Measurements from ENCODE around the gene NAPB. TPM values are rescaled to one million over a fixed set of nuclear protein-coding genes. Genes with fewer than 3 reads are reported as not detected.
A peak's percentile ranks its signal among the peaks of the same experiment; 100 is the strongest.
"Not testable (repeated sequence)": the region's sequence is repeated elsewhere in the genome, so short reads cannot be mapped to it uniquely, and the experiment has no call there.

The NAPB gene
- 13.1 and 15.8 TPM in 2 replicates for total RNA-seq (2014; rRNA removed; shearing (Covaris generic))
- polyA plus RNA-seq (2014; cell fraction: nucleus; rRNA removed) = 22.4 and 29.5 TPM in 2 replicates

DNA sequence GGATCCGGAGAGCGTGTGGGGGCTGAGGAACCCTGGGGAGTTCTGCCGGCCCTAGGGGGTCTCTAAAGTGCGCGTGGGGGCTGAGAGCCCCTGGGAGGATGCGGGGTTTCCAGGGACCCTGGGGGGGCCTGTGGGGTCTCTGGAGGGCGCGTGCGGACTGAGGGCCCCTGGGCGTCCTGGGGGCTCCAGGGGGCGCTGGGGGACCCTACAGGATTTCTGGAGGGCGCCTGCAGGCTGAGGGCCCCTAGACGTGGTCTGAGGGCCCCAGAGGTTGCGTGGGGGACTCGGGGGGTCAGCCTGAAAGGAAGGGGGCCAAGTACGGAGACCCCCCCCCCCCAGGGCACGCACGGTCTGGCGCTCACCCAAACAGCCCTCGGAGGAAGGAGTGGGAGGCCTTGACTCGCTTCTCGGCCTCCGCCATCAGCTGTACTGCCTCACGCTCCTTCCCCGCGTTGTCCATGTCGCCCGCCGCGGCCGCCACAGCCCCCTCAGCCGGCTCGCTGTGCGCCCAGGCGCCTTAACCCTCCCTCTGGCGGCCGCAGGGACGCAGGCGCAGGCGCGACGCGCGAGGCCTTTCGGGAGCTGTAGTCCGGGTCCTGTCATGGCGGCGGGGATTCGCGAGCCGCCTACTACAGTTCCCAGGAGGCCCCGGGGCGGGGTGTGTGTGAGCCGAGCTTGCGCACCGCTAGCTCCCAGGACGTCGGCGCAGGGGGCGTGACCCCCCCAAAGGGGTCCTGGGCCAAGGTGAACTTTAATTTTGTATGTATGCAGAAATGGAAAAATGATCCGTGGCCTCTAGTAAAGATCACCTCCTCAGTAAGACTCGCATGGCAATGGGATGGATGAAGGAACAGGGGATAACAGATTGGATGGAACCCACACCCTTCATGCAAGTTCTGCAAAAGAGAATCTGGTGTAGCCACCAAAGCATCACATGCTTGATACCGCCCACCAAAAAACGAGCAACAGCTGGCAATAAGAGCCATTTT lies at the start of gene NAPB:
Gene NAPB (minus strand): TSS at position 546 of the 989 bp plus-strand sequence. CDS start 86 bp downstream, at position 460.
- DNase-seq (ENCODE audit: extremely low read depth, low read depth) = peak; percentile 89

GRCh38 chr20:23466961-23467360 lies 45.7 kb upstream of the NAPB start:
- DNase-seq (ENCODE audit: extremely low read depth, low read depth) = not testable (repeated sequence)

- no peak for DNase-seq (ENCODE audit: extremely low read depth, low read depth)
Observed at GRCh38 chr20:23461180-23461579, 39.9 kb upstream of the NAPB start.

GRCh38 chr20:23459461-23460150 lies 38.3 kb upstream of the NAPB start:
- no peak for DNase-seq (ENCODE audit: extremely low read depth, low read depth)

GRCh38 chr20:23456873-23457272 lies 35.6 kb upstream of the NAPB start:
- no peak for DNase-seq (ENCODE audit: extremely low read depth, low read depth)

GRCh38 chr20:23456409-23456808 lies 35.1 kb upstream of the NAPB start:
- DNase-seq (ENCODE audit: extremely low read depth, low read depth) = no peak

DNA sequence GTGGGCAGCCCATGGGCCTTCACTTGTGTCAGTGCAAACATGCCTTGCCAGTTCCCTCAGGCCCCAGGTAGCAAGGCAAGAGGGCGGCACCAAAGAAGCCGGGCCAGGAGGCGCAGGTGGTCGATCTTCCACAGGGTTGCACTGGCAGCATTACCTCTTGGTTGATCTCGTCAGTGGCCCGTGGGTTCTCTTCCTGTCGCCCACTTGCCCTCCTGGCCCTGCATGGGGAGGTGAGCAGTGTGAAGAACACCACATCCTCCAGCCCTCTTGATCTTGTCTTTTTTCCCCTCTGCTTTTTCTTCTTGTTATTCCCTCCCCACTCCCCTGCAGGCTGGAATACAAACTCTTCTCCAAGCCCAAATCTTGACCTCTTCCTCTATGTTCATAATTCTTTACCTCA lies 34.4 kb upstream of the NAPB start:
- DNase-seq (ENCODE audit: extremely low read depth, low read depth) = no peak

DNA sequence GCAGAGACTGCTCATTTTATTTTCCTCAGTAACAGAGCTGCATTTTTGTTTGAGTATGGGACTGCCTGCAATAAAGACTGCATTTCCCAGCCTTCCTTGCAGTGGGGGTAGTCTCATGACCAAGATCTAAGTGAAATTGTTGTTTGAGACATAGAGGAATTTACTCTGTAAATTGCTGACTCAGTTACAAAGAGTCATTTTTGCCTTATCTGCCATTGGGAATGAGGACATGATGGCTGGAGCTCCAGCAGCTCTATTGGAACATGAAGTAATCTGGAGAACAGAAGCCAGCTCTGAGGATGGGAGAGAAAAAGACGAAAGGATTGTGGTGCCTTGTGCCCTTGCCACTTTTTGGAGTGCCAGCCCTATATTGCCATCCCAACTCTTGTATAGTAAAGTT lies 33.5 kb upstream of the NAPB start:
- no peak for DNase-seq (ENCODE audit: extremely low read depth, low read depth)

GRCh38 chr20:23453549-23454543 lies 32.6 kb upstream of the NAPB start:
- no peak for DNase-seq (ENCODE audit: extremely low read depth, low read depth)

DNA sequence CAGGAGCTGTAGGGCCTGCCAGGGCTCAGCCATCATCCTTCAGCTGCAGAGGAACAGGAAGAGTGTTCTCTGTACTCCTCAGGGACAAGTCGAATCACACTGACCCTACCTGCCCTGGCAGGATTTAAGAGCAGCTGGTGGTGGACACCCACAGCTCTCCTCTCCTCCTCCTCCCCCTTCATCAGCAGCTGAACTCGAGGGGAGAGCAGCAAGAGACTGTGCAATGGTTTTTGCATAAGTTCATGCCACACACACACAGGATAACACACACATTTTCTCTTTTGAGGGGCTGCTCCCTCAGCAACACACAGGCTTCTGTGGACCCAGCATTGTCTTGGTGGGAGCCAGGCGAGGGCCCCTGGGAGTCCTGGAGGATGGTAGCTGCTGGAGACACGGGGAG lies 31.5 kb upstream of the NAPB start, which contains the start of gene CST11:
Gene CST11 (minus strand): TSS at position 101 of the 400 bp plus-strand sequence. CDS start 65 bp downstream, at position 36.
- no peak for DNase-seq (ENCODE audit: extremely low read depth, low read depth)

- no peak for DNase-seq (ENCODE audit: extremely low read depth, low read depth)
Observed at GRCh38 chr20:23451956-23452487, 30.7 kb upstream of the NAPB start.

DNA sequence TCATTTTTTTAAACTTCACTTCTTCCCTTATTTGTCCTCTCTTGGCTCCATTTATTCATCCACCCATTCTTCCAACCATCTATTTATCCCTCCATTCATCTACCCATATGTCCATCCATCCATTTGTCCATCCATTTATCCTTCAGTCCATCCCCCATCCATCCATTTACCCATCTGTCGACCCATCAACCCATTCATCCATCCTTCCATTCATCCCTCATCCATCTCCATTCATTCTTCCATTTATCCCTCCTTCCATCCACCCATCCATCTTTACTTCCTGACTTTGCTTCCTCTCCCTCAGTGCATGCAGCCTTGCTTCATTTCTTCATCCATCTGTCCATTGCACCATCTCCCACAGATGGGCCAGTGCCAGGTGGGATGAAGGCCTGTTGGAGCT lies 29.6 kb upstream of the NAPB start:
- DNase-seq (ENCODE audit: extremely low read depth, low read depth) = no peak

DNA sequence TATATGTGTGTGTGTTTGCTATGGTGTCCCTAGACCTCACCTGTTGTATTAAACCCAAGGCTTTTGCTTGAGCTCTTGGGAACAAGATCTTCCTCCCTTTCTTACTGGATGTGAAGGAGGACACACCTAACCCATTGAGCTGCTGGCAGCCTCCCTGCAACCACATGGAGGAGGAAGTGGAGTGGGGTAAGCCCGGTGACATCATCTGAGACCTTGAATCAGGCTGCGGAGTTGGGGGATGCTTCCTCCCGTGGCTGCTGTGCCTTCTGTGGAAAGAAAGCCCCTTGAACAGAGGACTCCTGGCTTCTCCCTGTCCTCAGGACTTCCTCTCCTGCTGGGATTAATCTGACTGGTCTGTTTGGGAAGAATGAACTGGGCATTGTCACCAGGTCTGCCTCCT lies 28.1 kb upstream of the NAPB start:
- no peak for DNase-seq (ENCODE audit: extremely low read depth, low read depth)

DNA sequence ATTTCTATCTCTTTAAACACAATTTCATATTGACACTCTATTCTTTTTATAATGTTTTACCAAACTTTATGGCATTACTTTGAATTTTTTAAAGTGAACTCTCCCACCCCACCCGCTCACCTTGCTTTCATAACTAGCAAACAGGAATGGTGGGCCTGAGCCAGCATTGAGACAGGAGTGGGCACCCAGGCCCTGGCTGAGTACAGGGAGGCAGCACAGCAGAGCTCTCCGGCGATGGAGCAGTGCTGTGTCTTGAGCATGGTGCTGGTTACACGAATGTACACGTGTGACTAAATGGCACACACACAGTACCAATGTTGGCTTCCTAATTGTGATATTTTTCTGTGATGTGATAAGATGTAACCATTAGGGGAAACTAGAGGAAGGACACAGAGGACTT lies 26.9 kb upstream of the NAPB start:
- DNase-seq (ENCODE audit: extremely low read depth, low read depth) = no peak

DNA sequence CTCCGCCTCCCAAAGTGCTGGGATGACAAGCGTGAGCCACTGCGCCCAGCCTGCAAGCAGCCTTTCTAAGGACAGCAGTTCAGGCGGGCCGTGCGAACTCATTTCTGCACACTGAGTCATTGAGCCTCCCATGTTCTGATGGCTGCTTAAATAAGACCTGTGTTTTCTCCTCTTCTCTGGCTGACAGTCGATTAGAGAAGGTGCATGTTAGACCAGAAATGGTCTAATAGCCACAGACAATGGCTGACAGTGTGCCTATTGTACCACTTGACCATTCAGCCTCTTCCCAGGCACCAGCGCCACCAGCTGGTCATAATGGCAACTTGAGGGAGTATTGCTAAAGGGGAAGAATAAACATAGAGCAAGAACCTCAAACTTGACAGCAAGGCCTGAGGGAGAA lies 25.2 kb upstream of the NAPB start:
- peak; percentile 52 for DNase-seq (ENCODE audit: extremely low read depth, low read depth)

DNA sequence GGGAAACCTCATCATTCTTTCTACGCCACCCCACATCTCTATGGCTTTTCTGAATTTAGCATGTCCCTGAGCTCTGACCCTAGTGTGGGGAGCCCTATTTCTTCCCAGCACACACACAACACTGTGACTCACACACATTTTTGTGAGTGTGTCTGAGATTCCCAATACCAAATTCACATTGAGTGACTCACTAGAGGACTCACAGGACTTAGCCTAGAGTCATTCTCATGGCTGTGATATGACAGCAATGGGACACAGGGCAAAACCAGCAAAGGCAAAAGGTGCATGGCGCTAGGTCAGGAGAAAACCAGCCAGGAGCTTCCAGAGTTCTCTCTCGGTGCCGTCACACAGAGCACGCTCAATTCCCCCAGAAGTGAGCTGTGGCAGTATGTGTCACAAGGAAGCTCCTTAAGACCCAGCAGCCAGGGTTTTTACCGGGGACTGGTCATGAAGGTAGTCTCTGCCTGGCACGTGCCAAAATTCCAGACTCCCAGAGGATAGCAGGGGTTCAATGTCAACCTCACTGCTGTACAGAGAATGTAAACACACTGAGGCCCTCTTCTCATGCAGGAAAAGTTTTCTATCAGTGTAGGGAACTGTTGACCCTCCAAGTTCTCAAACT lies 24.4 kb upstream of the NAPB start:
- no peak for DNase-seq (ENCODE audit: extremely low read depth, low read depth)

GRCh38 chr20:23444859-23445258 lies 23.6 kb upstream of the NAPB start:
- DNase-seq (ENCODE audit: extremely low read depth, low read depth) = no peak

DNA sequence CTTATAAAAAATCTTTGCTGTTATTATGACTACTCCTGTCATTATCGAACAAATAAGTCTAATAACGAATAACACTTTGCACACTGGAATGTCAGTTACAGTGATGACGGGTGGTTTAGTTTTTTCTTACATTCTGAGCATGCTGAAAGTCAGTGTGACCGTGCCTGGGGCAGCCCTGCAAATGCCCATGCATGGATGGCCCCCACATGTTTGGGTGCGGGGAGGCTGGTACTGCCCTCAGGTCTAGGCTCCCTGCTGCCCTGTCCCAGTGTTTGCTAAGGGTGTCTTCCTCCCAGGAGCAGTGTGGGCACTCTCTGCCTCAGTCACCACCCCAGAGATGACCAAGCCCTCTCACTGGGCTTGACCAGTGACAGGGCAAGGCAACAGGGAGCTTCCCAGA lies 21.1 kb upstream of the NAPB start:
- DNase-seq (ENCODE audit: extremely low read depth, low read depth) = no peak

DNA sequence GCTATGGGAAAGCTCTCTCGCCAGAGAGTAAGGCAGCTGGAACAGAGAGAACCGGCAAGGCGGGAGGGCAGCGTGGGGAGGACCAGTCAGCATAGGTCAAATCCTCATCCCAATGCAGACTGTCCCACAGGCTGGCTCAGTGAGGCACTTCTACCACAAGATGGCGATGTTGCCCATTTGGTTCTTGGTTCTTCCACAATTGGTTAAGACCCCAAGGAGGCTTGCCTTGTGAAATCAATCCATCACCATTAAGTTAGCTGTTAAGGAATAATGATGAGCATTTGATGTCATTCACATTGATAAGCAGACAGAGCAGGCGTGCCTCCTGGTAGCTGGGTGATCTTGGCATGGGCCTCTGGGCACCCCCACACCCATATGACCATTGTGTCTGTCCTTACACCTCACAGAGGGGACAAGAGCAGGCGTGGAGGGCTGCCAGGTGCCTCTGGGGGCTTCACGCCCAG lies 20.6 kb upstream of the NAPB start:
- peak; percentile 71 for DNase-seq (ENCODE audit: extremely low read depth, low read depth)

Measured in NCI-H460 (cell line).